PFSK-1 (cell line): ENCODE data around the gene MYH7B.

Experiments used
- POLR2AphosphoS5 ChIP-seq: IDR thresholded peaks from 2 replicates; pipeline ENCODE4 v1.6.1; 2012; ENCODE audit warnings: low read depth, mild to moderate bottlenecking, control low read depth, low read length, moderate library complexity
- REST ChIP-seq, 2 experiments: IDR thresholded peaks; 2 replicates each; pipeline versions ENCODE4 v1.6.1 to v1.8.0; 2011 to 2012; ENCODE audit warnings: low read depth in 2 of 2, low read length in 2 of 2, control low read depth in 1 of 2, inconsistent platforms in 1 of 2, mild to moderate bottlenecking in 1 of 2, moderate library complexity in 1 of 2; ENCODE audit not compliant: insufficient read depth in 1 of 2
- SIN3A ChIP-seq: IDR thresholded peaks from 2 replicates; pipeline ENCODE4 v1.6.1; 2012; ENCODE audit warnings: mild to moderate bottlenecking, low read length, moderate library complexity, borderline replicate concordance; ENCODE audit not compliant: insufficient read depth
- TAF1 ChIP-seq: IDR thresholded peaks from 2 replicates; pipeline ENCODE4 v1.6.1; 2012; ENCODE audit warnings: low read length, control low read depth, borderline replicate concordance; ENCODE audit not compliant: insufficient read depth

- no peak for TF ChIP-seq POLR2AphosphoS5
- no peak for TF ChIP-seq REST (IDR thresholded peaks at IDR 0.05; ENCODE audit: insufficient read depth in 1 of 2, low read depth in 2 of 2, low read length in 2 of 2)
- no peak for TF ChIP-seq TAF1
- no peak for TF ChIP-seq SIN3A
These were observed 1.2 kb downstream of the MYH7B start for GRCh38 chr20:34956751-34957472.
